Activated T-helper 1 cell treated with anti-CD3 and anti-CD28 coated beads, Interleukin-12 subunit alpha, Interleukin-12 subunit beta, Interleukin-2, Interleukin-4 antibody, amounts not matched to agents 30 ng/mL and 10 ng/mL and 1 ng/mL, durations not matched to agents 14 hours and 24 hours and 36 hours (primary cell): ENCODE measurements around the gene UBE2D2. TPM values are rescaled to one million over a fixed set of nuclear protein-coding genes. Genes with fewer than 3 reads are reported as not detected.

Source experiments
- DNase-seq: peaks from one replicate; pipeline ENCODE4 v3.0.0; 2021; ENCODE audit warnings: low spot score
- H3K27ac Mint-ChIP-seq: one replicate; pipeline ENCODE4 v1.8.0; 2021; ENCODE audit warnings: mild to moderate bottlenecking, mixed read lengths
- H3K27me3 Mint-ChIP-seq: one replicate; pipeline ENCODE4 v1.8.0; 2022; ENCODE audit warnings: mild to moderate bottlenecking, moderate library complexity, mixed read lengths; ENCODE audit not compliant: insufficient read depth
- H3K36me3 Mint-ChIP-seq: one replicate; pipeline ENCODE4 v1.8.0; 2021; ENCODE audit warnings: low read depth, mixed read lengths
- H3K4me1 Mint-ChIP-seq: one replicate; pipeline ENCODE4 v1.8.0; 2021; ENCODE audit warnings: low read depth, mixed read lengths
- H3K4me3 Mint-ChIP-seq: one replicate; pipeline ENCODE4 v1.8.0; 2021; ENCODE audit warnings: mild to moderate bottlenecking, moderate library complexity, mixed read lengths
- H3K9me3 Mint-ChIP-seq: one replicate; pipeline ENCODE4 v1.8.0; 2021; ENCODE audit warnings: mixed read lengths
- intact Hi-C: fragments of 100-400 bp; cut with micrococcal nuclease; formaldehyde crosslinking; loops from one replicate; pipeline ENCODE4 v1.15.1; 2024
- total RNA-seq: library from RNA; stranded (reverse); gene quantifications from 2 replicates; pipeline ENCODE4 v1.2.3, GENCODE V29; 2022

Gene UBE2D2
- total RNA-seq, 1 donor from 2014 or later, result 265 TPM

GRCh38 chr5:139658928-139659667 is 98.0 kb downstream of the UBE2D2 start:
- Mint-ChIP-seq H3K27me3 (peaks cover 9% of the 10 kb centered on the region), H3K36me3 (no peaks in the 10 kb centered on the region), H3K4me3 (no peak overlapping the region), H3K9me3 (no peaks in the 10 kb centered on the region), H3K4me1 (peaks cover 6% of the 10 kb centered on the region), H3K27ac (no peak overlapping the region)
- intact Hi-C loops, result no loop called here
- no peak for DNase-seq

GRCh38 chr5:139659695-139660101 is 98.6 kb downstream of the UBE2D2 start:
- no peak for DNase-seq
- Mint-ChIP-seq H3K27me3 (peaks cover 6% of the 10 kb centered on the region), H3K27ac (no peak overlapping the region), H3K9me3 (no peaks in the 10 kb centered on the region), H3K36me3 (no peaks in the 10 kb centered on the region), H3K4me1 (peaks cover 12% of the 10 kb centered on the region), H3K4me3 (no peak overlapping the region)
- intact Hi-C loops, result no loop called here

GRCh38 chr5:139660105-139660922 is 99.2 kb downstream of the UBE2D2 start:
- DNase-seq, result no peak
- H3K4me3 Mint-ChIP-seq, result no peak overlapping the region
- peaks cover 12% of the 10 kb centered on the region for H3K4me1 Mint-ChIP-seq
- no peaks in the 10 kb centered on the region for H3K9me3 Mint-ChIP-seq
- no peak overlapping the region for H3K27ac Mint-ChIP-seq
- H3K27me3 Mint-ChIP-seq, result peaks cover 6% of the 10 kb centered on the region
- intact Hi-C loops, result no loop called here
- H3K36me3 Mint-ChIP-seq, result no peaks in the 10 kb centered on the region

GRCh38 chr5:139660923-139661814 is 100.0 kb downstream of the UBE2D2 start:
- Mint-ChIP-seq H3K36me3 (no peaks in the 10 kb centered on the region), H3K4me3 (no peak overlapping the region), H3K27me3 (peaks cover 4% of the 10 kb centered on the region), H3K4me1 (peaks cover 12% of the 10 kb centered on the region), H3K27ac (no peak overlapping the region), H3K9me3 (no peaks in the 10 kb centered on the region)
- intact Hi-C loops, result no loop called here
- no peak for DNase-seq

- Mint-ChIP-seq H3K4me1 (peaks cover 20% of the 10 kb centered on the region), H3K36me3 (no peaks in the 10 kb centered on the region), H3K27me3 (peaks cover 4% of the 10 kb centered on the region), H3K9me3 (no peaks in the 10 kb centered on the region), H3K4me3 (no peak overlapping the region), H3K27ac (no peak overlapping the region)
- intact Hi-C loops, result no loop called here
- no peak for DNase-seq
Observed at GRCh38 chr5:139662617-139663016, 101.5 kb downstream of the UBE2D2 start.

- Mint-ChIP-seq H3K36me3 (no peaks in the 10 kb centered on the region), H3K27ac (no peak overlapping the region), H3K4me1 (peaks cover 25% of the 10 kb centered on the region), H3K4me3 (no peak overlapping the region), H3K9me3 (no peaks in the 10 kb centered on the region), H3K27me3 (peaks cover 4% of the 10 kb centered on the region)
- intact Hi-C loops, result no loop called here
- no peak for DNase-seq
Observed at GRCh38 chr5:139663207-139664085, 102.3 kb downstream of the UBE2D2 start.

GRCh38 chr5:139664086-139664693 is 103.1 kb downstream of the UBE2D2 start:
- Mint-ChIP-seq H3K27me3 (no peaks in the 10 kb centered on the region), H3K4me1 (peaks cover 25% of the 10 kb centered on the region), H3K27ac (no peak overlapping the region), H3K4me3 (no peak overlapping the region), H3K36me3 (no peaks in the 10 kb centered on the region), H3K9me3 (no peaks in the 10 kb centered on the region)
- no peak for DNase-seq
- intact Hi-C loops, result no loop called here

GRCh38 chr5:139664727-139665351 is 103.7 kb downstream of the UBE2D2 start:
- Mint-ChIP-seq H3K4me1 (peaks cover 31% of the 10 kb centered on the region), H3K4me3 (no peak overlapping the region), H3K27ac (no peak overlapping the region), H3K27me3 (peaks cover 3% of the 10 kb centered on the region), H3K36me3 (no peaks in the 10 kb centered on the region), H3K9me3 (no peaks in the 10 kb centered on the region)
- DNase-seq, result no peak
- intact Hi-C loops, result no loop called here

- intact Hi-C loops, result no loop called here
Observed at GRCh38 chr5:139665626-139666025, 104.5 kb downstream of the UBE2D2 start.

GRCh38 chr5:139666551-139666950 is 105.4 kb downstream of the UBE2D2 start:
- Mint-ChIP-seq H3K9me3 (no peaks in the 10 kb centered on the region), H3K4me1 (peaks cover 39% of the 10 kb centered on the region), H3K36me3 (no peaks in the 10 kb centered on the region), H3K27ac (no peak overlapping the region), H3K4me3 (no peak overlapping the region), H3K27me3 (peaks cover 9% of the 10 kb centered on the region)
- DNase-seq, result no peak
- intact Hi-C loops, result no loop called here

More at GRCh38 chr5:139665626-139666025, 104.5 kb downstream of the UBE2D2 start:
- H3K4me3 Mint-ChIP-seq, result no peak overlapping the region
- no peaks in the 10 kb centered on the region for H3K9me3 Mint-ChIP-seq
- no peaks in the 10 kb centered on the region for H3K36me3 Mint-ChIP-seq
- peaks cover 38% of the 10 kb centered on the region for H3K4me1 Mint-ChIP-seq
- no peak for DNase-seq
- H3K27me3 Mint-ChIP-seq, result peaks cover 9% of the 10 kb centered on the region
- no peak overlapping the region for H3K27ac Mint-ChIP-seq

GRCh38 chr5:139667001-139667729 is 106.0 kb downstream of the UBE2D2 start:
- intact Hi-C loops, result loop anchor here (1.0 kb wide), 1 partner anchor 18 kb away; no protein-coding TSS in a partner anchor
- Mint-ChIP-seq H3K4me1 (peaks cover 39% of the 10 kb centered on the region), H3K27ac (no peak overlapping the region), H3K9me3 (no peaks in the 10 kb centered on the region), H3K4me3 (peak overlapping the region; percentile 49), H3K36me3 (no peaks in the 10 kb centered on the region), H3K27me3 (peaks cover 9% of the 10 kb centered on the region)
- DNase-seq, result no peak
